Stimulated activated effector memory CD8-positive, alpha-beta T cell treated with anti-CD3 and anti-CD28 coated beads, Interleukin-12 subunit alpha, Interleukin-12 subunit beta, amount 100 ng/mL, for 72 hours (primary cell): ENCODE measurements around the gene NIF3L1.

Source experiments
- ATAC-seq: fragments of 150-1000 bp; cut with Tn5 transposase; 2 replicates; pipeline ENCODE4 v1.10.0; 2021
- DNase-seq, 2 donors: peaks; one replicate each; pipeline ENCODE4 v3.0.0; 2021 to 2022; ENCODE audit warnings: low spot score in 2 of 2
- H3K27ac Mint-ChIP-seq: one replicate; pipeline ENCODE4 v1.8.0; 2022; ENCODE audit warnings: mild to moderate bottlenecking, mixed read lengths
- H3K36me3 Mint-ChIP-seq: one replicate; pipeline ENCODE4 v1.8.0; 2022; ENCODE audit warnings: mild to moderate bottlenecking, mixed read lengths
- H3K4me1 Mint-ChIP-seq: one replicate; pipeline ENCODE4 v1.8.0; 2022; ENCODE audit warnings: mixed read lengths
- H3K4me3 Mint-ChIP-seq: one replicate; pipeline ENCODE4 v1.8.0; 2022; ENCODE audit warnings: mild to moderate bottlenecking, mixed read lengths
- H3K9me3 Mint-ChIP-seq: one replicate; pipeline ENCODE4 v1.8.0; 2022; ENCODE audit warnings: mixed read lengths

The NIF3L1 gene

GRCh38 chr2:200888704-200889625 lies at the start of gene NIF3L1, which contains the start of gene PPIL3:
TSS of gene NIF3L1 (plus strand) at chr2:200889371. CDS start at chr2:200891944, 2,573 bp downstream.
TSS of gene PPIL3 (minus strand) at chr2:200889077. CDS start at chr2:200887615, 1,462 bp downstream.
- peaks cover 48% of the 10 kb centered on the region for H3K4me1 Mint-ChIP-seq
- peak within 1 kb of the TSS; percentile 94 for H3K4me3 Mint-ChIP-seq
- peak within 1 kb of the TSS; percentile 99 for H3K27ac Mint-ChIP-seq
- ATAC-seq, result peak; percentile 92
- H3K36me3 Mint-ChIP-seq, result peaks cover 75% of the 10 kb centered on the region
- H3K9me3 Mint-ChIP-seq, result no peaks in the 10 kb centered on the region
- DNase-seq, result peak; percentile 87 to 97

GRCh38 chr2:200839513-200839912 lies 49.7 kb upstream of the NIF3L1 start:
- no peaks in the 10 kb centered on the region for H3K36me3 Mint-ChIP-seq
- H3K4me1 Mint-ChIP-seq, result no peaks in the 10 kb centered on the region
- DNase-seq, result no peak
- H3K9me3 Mint-ChIP-seq, result peaks cover 7% of the 10 kb centered on the region
- no peak overlapping the region for H3K27ac Mint-ChIP-seq
- no peak for ATAC-seq
- H3K4me3 Mint-ChIP-seq, result no peak overlapping the region

GRCh38 chr2:200843993-200844948 lies 44.9 kb upstream of the NIF3L1 start:
- no peak overlapping the region for H3K4me3 Mint-ChIP-seq
- H3K36me3 Mint-ChIP-seq, result no peaks in the 10 kb centered on the region
- H3K9me3 Mint-ChIP-seq, result no peaks in the 10 kb centered on the region
- DNase-seq (no peak), ATAC-seq (peak; percentile 35)
- no peak overlapping the region for H3K27ac Mint-ChIP-seq
- H3K4me1 Mint-ChIP-seq, result no peaks in the 10 kb centered on the region

GRCh38 chr2:200845194-200845593 lies 44.0 kb upstream of the NIF3L1 start:
- H3K36me3 Mint-ChIP-seq, result peaks cover 2% of the 10 kb centered on the region

GRCh38 chr2:200845669-200846325 lies 43.4 kb upstream of the NIF3L1 start:
- Mint-ChIP-seq H3K4me3 (no peak overlapping the region), H3K4me1 (no peaks in the 10 kb centered on the region), H3K27ac (no peak overlapping the region), H3K9me3 (no peaks in the 10 kb centered on the region), H3K36me3 (peaks cover 9% of the 10 kb centered on the region)
- ATAC-seq, result no peak
- no peak for DNase-seq

More at GRCh38 chr2:200845194-200845593, 44.0 kb upstream of the NIF3L1 start:
- Mint-ChIP-seq H3K4me1 (no peaks in the 10 kb centered on the region), H3K4me3 (no peak overlapping the region), H3K9me3 (no peaks in the 10 kb centered on the region), H3K27ac (no peak overlapping the region)
- DNase-seq (peak in 1 of 2 donors; percentile 40), ATAC-seq (peak; percentile 19)

- Mint-ChIP-seq H3K27ac (no peak overlapping the region), H3K36me3 (peaks cover 23% of the 10 kb centered on the region), H3K9me3 (no peaks in the 10 kb centered on the region), H3K4me1 (no peaks in the 10 kb centered on the region), H3K4me3 (no peak overlapping the region)
- ATAC-seq, result no peak
- peak in 1 of 2 donors; percentile 36 for DNase-seq
These were observed 41.9 kb upstream of the NIF3L1 start for GRCh38 chr2:200847269-200847668.

GRCh38 chr2:200847939-200848338 lies 41.2 kb upstream of the NIF3L1 start:
- Mint-ChIP-seq H3K9me3 (no peaks in the 10 kb centered on the region), H3K4me3 (no peak overlapping the region), H3K36me3 (peaks cover 30% of the 10 kb centered on the region), H3K27ac (no peak overlapping the region), H3K4me1 (no peaks in the 10 kb centered on the region)
- DNase-seq (no peak), ATAC-seq (no peak)

GRCh38 chr2:200850512-200851256 lies 38.5 kb upstream of the NIF3L1 start:
- Mint-ChIP-seq H3K4me1 (no peaks in the 10 kb centered on the region), H3K4me3 (no peak overlapping the region), H3K9me3 (no peaks in the 10 kb centered on the region), H3K36me3 (peaks cover 57% of the 10 kb centered on the region), H3K27ac (peak overlapping the region; percentile 73)
- no peak for DNase-seq
- no peak for ATAC-seq

- ATAC-seq (no peak), DNase-seq (no peak)
- H3K27ac Mint-ChIP-seq, result peak overlapping the region; percentile 40
- peaks cover 67% of the 10 kb centered on the region for H3K36me3 Mint-ChIP-seq
- H3K4me1 Mint-ChIP-seq, result peaks cover 3% of the 10 kb centered on the region
- H3K9me3 Mint-ChIP-seq, result no peaks in the 10 kb centered on the region
- H3K4me3 Mint-ChIP-seq, result no peak overlapping the region
These were observed 37.5 kb upstream of the NIF3L1 start for GRCh38 chr2:200851398-200852248.

GRCh38 chr2:200852605-200853004 lies 36.6 kb upstream of the NIF3L1 start:
- Mint-ChIP-seq H3K4me1 (peaks cover 13% of the 10 kb centered on the region), H3K27ac (peak overlapping the region; percentile 40), H3K9me3 (no peaks in the 10 kb centered on the region), H3K36me3 (peaks cover 77% of the 10 kb centered on the region), H3K4me3 (no peak overlapping the region)
- ATAC-seq (no peak), DNase-seq (no peak)

- peaks cover 100% of the 10 kb centered on the region for H3K36me3 Mint-ChIP-seq
- H3K4me3 Mint-ChIP-seq, result no peak overlapping the region
- no peak for DNase-seq
- H3K9me3 Mint-ChIP-seq, result no peaks in the 10 kb centered on the region
- H3K27ac Mint-ChIP-seq, result peak overlapping the region; percentile 98
- H3K4me1 Mint-ChIP-seq, result peaks cover 49% of the 10 kb centered on the region
- peak; percentile 78 for ATAC-seq
These were observed 32.4 kb upstream of the NIF3L1 start for GRCh38 chr2:200856806-200857205.

- Mint-ChIP-seq H3K9me3 (no peaks in the 10 kb centered on the region), H3K4me1 (peaks cover 59% of the 10 kb centered on the region), H3K36me3 (peaks cover 96% of the 10 kb centered on the region), H3K27ac (peak overlapping the region; percentile 98), H3K4me3 (peak overlapping the region; percentile 86)
- DNase-seq (no peak), ATAC-seq (no peak)
These were observed 28.9 kb upstream of the NIF3L1 start for GRCh38 chr2:200860092-200860795.

- Mint-ChIP-seq H3K27ac (peak overlapping the region; percentile 98), H3K36me3 (peaks cover 82% of the 10 kb centered on the region), H3K9me3 (no peaks in the 10 kb centered on the region), H3K4me1 (peaks cover 55% of the 10 kb centered on the region), H3K4me3 (peak overlapping the region; percentile 86)
- DNase-seq (no peak), ATAC-seq (no peak)
These were observed 27.5 kb upstream of the NIF3L1 start for GRCh38 chr2:200861617-200862155.
